GM19023 (cell line): ENCODE measurements around the gene MYL11.
A peak's percentile ranks its signal among the peaks of the same experiment; 100 is the strongest.

ENCODE experiments used
- ATAC-seq: cut with Tn5 transposase; IDR thresholded peaks from one replicate; pipeline ENCODE4 v1.9.1; 2021; ENCODE audit warnings: mild to moderate bottlenecking, moderate library complexity; ENCODE audit not compliant: unreplicated experiment

MYL11 gene

DNA sequence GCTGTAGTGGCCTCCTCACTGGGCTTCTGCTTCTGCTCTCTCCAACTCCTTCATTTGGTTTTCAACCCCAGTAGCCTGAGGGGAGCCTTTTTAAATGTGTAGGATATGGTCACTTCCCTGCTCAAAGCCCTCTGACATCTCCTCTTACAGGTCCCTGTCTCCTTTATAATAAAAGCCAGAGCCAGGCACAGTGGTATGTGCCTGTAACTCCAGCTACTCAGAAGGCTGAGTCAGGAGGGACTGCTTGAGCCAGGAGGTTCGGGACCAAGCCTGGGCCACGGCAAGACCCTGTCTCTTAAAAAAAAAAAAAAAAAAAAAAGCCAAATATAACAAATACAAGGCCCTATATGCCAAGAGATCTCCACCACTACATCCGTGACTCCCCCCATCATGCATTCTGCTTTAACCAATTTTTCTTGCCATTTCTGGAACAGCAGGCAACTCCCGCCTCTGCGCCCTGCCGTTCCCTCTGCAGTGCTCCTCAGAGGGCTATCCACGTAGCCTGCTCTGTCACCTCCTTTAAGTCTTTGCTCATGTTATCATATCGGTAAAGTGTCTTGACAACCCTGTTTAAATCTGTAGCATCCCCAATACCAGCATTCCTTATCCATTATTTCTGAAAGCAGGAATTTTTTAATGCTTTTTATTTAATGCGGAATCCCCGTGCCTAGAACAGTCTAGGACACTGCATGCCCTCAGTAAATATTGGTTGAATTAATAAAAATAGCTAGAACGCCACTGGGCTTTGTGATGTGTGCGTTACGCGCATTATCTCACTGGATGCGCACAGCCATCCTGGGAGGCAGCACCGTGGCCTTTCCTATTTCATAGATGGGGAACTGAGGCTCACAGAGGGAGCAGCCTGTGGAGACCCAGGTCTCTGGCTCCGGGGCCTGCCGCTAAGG is 42.3 kb downstream of the MYL11 start:
- ATAC-seq, result no peak

DNA sequence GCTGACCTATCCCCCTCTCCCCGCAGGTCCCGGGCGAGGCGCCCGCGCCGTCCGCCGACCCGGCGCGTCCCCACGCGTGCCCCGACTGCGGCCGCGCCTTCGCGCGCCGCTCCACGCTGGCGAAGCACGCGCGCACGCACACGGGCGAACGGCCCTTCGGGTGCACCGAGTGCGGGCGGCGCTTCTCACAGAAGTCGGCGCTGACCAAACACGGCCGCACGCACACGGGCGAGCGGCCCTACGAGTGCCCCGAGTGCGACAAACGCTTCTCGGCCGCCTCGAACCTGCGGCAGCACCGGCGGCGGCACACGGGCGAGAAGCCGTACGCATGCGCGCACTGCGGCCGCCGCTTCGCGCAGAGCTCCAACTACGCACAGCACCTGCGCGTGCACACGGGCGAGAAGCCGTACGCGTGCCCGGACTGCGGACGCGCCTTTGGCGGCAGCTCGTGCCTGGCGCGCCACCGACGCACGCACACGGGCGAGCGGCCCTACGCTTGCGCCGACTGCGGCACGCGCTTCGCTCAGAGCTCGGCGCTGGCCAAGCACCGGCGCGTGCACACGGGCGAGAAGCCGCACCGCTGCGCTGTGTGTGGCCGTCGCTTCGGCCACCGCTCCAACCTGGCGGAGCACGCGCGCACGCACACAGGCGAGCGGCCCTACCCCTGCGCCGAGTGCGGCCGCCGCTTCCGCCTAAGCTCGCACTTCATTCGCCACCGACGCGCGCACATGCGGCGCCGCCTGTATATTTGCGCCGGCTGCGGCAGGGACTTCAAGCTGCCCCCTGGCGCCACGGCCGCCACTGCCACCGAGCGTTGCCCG is 43.1 kb downstream of the MYL11 start:
- peak; percentile 83 for ATAC-seq

DNA sequence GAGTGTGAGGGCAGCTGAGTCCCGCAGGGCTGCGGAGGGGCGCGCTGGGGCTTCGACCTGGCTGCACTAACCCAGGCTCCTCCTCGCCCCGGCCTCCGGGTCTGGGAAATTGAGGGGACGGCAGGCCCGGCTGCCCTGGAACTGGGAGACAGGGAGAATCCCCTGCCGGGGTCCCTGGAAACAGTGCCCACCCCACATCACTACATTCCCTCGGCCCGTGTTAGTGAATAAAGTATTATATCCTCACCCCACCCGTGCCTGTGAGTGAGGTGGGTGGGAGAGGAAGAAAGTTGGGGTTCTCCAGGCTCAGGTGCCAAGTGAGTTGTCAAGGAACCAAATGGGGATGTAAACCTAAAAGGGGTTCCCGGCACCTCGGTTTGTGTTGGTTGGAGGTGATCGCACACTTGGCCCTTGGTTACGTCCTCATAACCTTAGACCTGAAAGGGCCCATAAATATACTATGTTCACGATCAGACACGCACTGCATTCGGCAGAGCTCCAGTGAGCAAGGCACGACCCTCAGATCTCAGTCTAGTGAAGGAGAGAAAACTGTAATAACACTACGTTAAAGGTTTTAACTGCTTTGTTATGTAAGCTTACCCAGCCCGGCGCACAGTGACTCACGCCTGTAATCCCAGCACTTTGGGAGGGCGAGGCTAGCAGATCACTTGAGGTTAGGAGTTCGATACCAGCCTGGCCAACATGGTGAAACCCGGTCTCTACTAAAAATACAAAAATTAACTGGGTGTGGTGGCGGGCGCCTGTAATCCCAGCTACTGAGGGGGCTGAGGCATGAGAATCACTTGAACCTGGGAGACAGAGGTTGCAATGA is 44.0 kb downstream of the MYL11 start:
- ATAC-seq, result no peak

- ATAC-seq, result no peak
These were observed 46.4 kb downstream of the MYL11 start for GRCh38 chr16:30421010-30421409.
